Stomach smooth muscle (tissue), 2 donors: ENCODE measurements around the gene DBNL.

ENCODE experiments used
- H3K27ac ChIP-seq: one replicate; pipeline ENCODE4 v1.7.0; 2013; ENCODE audit warnings: mild to moderate bottlenecking, low read length, inconsistent platforms
- H3K27me3 ChIP-seq, 2 donors: one replicate each; pipeline ENCODE4 v1.7.0; 2013; ENCODE audit warnings: low read length in 2 of 2; ENCODE audit not compliant: insufficient read depth in 2 of 2, control insufficient read depth in 1 of 2
- H3K36me3 ChIP-seq, 2 donors: one replicate each; pipeline ENCODE4 v1.7.0; 2013; ENCODE audit warnings: low read length in 2 of 2; ENCODE audit not compliant: control insufficient read depth in 2 of 2, insufficient read depth in 2 of 2
- H3K4me1 ChIP-seq: one replicate; pipeline ENCODE4 v1.7.0; 2013; ENCODE audit warnings: low read length; ENCODE audit not compliant: control insufficient read depth, insufficient read depth
- H3K4me3 ChIP-seq, 2 donors: one replicate each; pipeline ENCODE4 v1.7.0; 2013; ENCODE audit warnings: low read length in 2 of 2
- H3K9ac ChIP-seq, 2 donors: one replicate each; pipeline ENCODE4 v1.7.0; 2013; ENCODE audit warnings: low read length in 2 of 2, mild to moderate bottlenecking in 1 of 2
- H3K9me3 ChIP-seq, 2 donors: one replicate each; pipeline ENCODE4 v1.7.0; 2013; ENCODE audit warnings: low read length in 2 of 2; ENCODE audit not compliant: control insufficient read depth in 2 of 2
- donor health status: healthy.
- donor health status: Pancreatic carcinoma.

The DBNL gene

DNA sequence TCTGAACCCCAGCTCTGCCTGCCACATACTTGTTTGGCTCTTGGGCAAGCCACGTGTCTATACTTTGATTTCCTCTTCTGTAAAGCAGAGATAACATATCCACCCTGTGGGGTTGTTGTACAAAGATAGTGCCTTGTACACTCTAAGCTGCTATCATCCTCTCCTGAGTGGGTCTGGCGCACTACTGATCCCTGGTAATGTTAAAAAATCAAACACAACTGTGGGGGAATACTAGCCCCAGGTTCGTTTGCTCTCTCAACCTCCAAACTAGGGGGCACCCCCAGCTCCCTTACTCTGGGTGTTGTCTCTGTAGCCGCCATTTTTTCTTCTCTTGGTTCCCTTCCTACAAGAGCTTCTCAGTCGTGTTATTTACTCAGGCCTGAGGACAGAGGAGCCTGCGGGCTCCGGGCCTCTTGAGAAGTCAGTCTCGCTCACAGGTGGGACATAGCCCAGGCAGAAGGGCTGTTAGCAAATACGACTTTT, 36.8 kb downstream of the DBNL start:
- Histone ChIP-seq H3K9me3 (no peaks in the 10 kb centered on the region), H3K27ac (no peak overlapping the region), H3K36me3 (peaks cover 27 to 32% of the 10 kb centered on the region in 2 donors), H3K9ac (peak overlapping the region; percentile 14 to 47), H3K4me1 (peaks cover 18% of the 10 kb centered on the region), H3K4me3 (peak overlapping the region in 1 of 2 donors; percentile 89), H3K27me3 (no peaks in the 10 kb centered on the region)

DNA sequence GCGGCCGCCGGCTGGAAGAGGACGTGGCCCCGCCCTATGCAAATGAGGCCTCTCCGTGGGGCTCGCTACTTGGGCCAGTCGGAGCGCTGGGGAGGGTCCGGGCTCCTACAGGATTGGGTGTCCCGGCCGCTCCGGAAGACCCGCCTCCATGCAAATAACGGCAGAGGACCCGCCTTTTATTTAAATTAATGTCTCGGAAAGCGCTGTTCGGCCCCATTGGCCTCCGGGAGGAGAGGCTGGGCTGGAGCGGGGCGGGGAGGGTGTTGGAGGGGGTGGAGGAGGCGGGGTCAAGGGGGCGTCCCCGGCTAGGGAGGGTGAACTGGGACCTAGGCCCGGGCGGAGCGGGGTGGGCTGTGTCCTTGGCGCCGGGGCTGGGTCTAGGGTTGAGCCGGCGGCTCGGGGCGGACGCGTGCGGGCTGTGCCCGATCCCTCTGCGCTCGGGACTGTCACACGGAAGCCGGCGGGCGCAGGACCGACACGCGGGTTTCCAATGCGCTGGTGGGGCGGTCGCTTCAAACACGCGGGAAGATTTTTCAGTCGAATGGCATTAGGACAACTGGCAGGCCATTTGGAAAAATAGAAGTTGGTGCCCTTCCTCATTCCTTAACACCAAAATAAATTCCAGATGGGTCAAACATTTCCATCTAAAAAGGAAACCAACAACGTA, 38.2 kb downstream of the DBNL start:
- H3K4me1 ChIP-seq, result peaks cover 20% of the 10 kb centered on the region
- peak overlapping the region; percentile 57 to 73 for H3K9ac ChIP-seq

GRCh38 chr7:44083796-44084195, 39.3 kb downstream of the DBNL start:
- no peak overlapping the region for H3K4me3 ChIP-seq
- H3K27ac ChIP-seq, result peak overlapping the region; percentile 41
- H3K36me3 ChIP-seq, result peaks cover 10 to 12% of the 10 kb centered on the region in 2 donors
- no peaks in the 10 kb centered on the region for H3K27me3 ChIP-seq
- no peaks in the 10 kb centered on the region for H3K9me3 ChIP-seq
- H3K4me1 ChIP-seq, result peaks cover 29% of the 10 kb centered on the region
- no peak overlapping the region for H3K9ac ChIP-seq

More for the DNA sequence above, 38.2 kb downstream of the DBNL start:
- peak overlapping the region; percentile 80 to 89 for H3K4me3 ChIP-seq
- H3K36me3 ChIP-seq, result peaks cover 14 to 21% of the 10 kb centered on the region in 2 donors
- no peaks in the 10 kb centered on the region for H3K27me3 ChIP-seq
- no peaks in the 10 kb centered on the region for H3K9me3 ChIP-seq
- peak overlapping the region; percentile 71 for H3K27ac ChIP-seq

GRCh38 chr7:44084701-44085100, 40.2 kb downstream of the DBNL start:
- no peak overlapping the region for H3K4me3 ChIP-seq
- no peaks in the 10 kb centered on the region for H3K27me3 ChIP-seq
- H3K27ac ChIP-seq, result peak overlapping the region; percentile 41
- no peak overlapping the region for H3K9ac ChIP-seq
- H3K9me3 ChIP-seq, result no peaks in the 10 kb centered on the region
- H3K4me1 ChIP-seq, result peaks cover 29% of the 10 kb centered on the region
- H3K36me3 ChIP-seq, result peaks cover 5 to 6% of the 10 kb centered on the region in 2 donors

- no peak overlapping the region for H3K4me3 ChIP-seq
- H3K27ac ChIP-seq, result no peak overlapping the region
- no peaks in the 10 kb centered on the region for H3K27me3 ChIP-seq
- H3K4me1 ChIP-seq, result peaks cover 36% of the 10 kb centered on the region
- H3K9ac ChIP-seq, result no peak overlapping the region
- H3K36me3 ChIP-seq, result peaks cover 0 to under 1% of the 10 kb centered on the region in 2 donors
- H3K9me3 ChIP-seq, result no peaks in the 10 kb centered on the region
Observed at GRCh38 chr7:44085546-44085945, 41.0 kb downstream of the DBNL start.

- H3K27ac ChIP-seq, result no peak overlapping the region
- H3K4me3 ChIP-seq, result no peak overlapping the region
- peaks cover 31% of the 10 kb centered on the region for H3K4me1 ChIP-seq
- no peak overlapping the region for H3K9ac ChIP-seq
- H3K9me3 ChIP-seq, result no peaks in the 10 kb centered on the region
- no peaks in the 10 kb centered on the region for H3K27me3 ChIP-seq
- H3K36me3 ChIP-seq, result no peaks in the 10 kb centered on the region
Observed at GRCh38 chr7:44086627-44087026, 42.1 kb downstream of the DBNL start.

DNA sequence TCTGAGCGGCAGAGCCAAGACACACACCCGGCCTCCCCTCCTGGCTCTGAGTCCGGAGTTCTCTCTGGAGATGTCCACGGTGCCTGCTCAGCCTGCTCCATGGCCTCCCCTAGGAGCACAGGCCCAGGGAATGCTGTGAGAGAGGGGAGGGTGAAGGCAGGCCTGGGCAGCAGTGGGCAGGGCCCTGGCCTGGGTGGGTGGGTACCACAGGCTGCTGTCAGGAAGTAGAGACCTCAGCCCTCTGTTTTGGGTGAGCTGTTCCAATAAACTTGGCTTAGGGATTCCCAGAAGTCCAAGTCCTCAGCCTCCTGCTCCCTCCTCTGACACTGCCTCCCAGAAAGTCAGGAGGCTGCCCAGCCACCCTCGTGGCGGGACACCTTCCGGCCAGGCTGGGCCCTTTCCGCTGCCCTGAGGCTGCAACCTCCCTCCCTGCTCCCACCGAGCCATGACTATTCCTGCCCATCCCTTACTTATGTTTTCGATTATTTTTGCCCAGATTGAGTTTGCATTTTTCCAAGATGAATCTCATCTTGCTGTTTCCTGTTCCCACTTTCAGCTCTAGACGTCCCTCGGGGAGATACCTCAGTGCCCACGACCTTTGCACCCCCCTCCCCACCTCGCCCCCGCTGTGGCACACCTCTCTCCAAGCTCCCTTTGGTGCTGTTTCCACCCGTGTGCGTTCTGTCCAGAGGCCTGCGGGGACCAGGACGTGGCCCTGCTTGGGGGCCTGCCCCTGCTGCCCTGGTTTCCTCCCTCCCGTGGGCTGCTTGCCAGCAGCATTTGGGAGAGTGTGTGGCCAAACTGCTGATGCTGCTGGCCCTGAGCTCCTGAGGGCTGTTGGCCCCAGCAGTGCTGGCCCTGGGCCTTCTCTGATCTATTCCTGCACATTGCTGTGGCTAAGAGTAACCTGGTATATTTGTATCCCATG, 43.7 kb downstream of the DBNL start:
- no peaks in the 10 kb centered on the region for H3K36me3 ChIP-seq
- H3K9ac ChIP-seq, result peak overlapping the region in 1 of 2 donors; percentile 27
- peak overlapping the region; percentile 62 for H3K27ac ChIP-seq
- H3K27me3 ChIP-seq, result no peaks in the 10 kb centered on the region
- H3K4me1 ChIP-seq, result peaks cover 27% of the 10 kb centered on the region
- H3K4me3 ChIP-seq, result no peak overlapping the region
- no peaks in the 10 kb centered on the region for H3K9me3 ChIP-seq

DNA sequence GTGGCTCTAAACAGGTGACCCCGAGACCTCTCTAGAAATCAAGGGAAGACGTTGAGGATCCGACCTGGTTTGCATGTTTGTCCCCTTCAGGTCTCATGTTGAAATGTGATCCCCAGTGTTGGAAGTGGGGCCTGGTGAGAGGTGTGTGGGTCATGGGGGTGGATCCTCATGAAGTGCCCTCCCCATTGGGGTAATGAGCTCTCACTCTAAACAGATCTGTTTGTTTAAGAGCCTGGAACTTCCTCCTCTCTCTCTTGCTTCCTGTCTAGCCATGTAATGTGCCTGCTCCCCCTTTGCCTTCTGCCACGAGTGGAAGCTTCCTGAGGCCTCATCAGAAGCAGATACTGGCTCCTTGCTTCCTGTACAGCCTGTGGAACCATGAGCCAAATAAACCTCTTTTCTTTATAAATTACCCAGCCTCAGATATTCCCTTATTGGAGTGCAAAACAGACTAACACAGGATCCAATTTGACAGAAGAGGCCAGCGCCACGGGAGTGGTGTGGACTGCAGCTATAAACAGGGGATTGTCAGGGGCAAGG, 48.7 kb downstream of the DBNL start:
- Histone ChIP-seq H3K9ac (no peak overlapping the region), H3K27me3 (no peaks in the 10 kb centered on the region), H3K4me3 (no peak overlapping the region), H3K27ac (no peak overlapping the region), H3K36me3 (no peaks in the 10 kb centered on the region), H3K9me3 (no peaks in the 10 kb centered on the region), H3K4me1 (peaks cover 19% of the 10 kb centered on the region)

DNA sequence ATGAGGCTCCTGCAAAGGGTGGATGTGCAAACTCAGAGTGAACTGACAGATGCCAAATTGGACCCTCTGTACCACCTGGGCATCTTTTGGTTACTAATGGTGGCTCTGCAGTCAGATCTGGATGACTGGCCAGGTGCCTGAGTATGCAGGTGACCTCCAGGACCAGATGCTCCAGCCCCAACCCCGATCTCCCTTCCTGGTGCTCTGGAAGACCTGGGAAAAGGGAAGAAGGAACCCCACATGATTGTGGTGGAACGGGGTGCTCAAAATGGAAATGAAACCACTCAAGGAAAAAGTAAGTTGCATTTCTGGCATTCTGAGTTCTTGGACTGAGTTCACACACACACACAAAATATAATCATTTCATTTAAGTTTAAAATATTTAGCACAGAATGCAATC, 49.9 kb downstream of the DBNL start:
- no peak overlapping the region for H3K27ac ChIP-seq
- H3K9ac ChIP-seq, result no peak overlapping the region
- no peak overlapping the region for H3K4me3 ChIP-seq
- H3K4me1 ChIP-seq, result peaks cover 12% of the 10 kb centered on the region
- H3K9me3 ChIP-seq, result no peaks in the 10 kb centered on the region
- H3K27me3 ChIP-seq, result no peaks in the 10 kb centered on the region
- H3K36me3 ChIP-seq, result no peaks in the 10 kb centered on the region

GRCh38 chr7:44094883-44095592, 50.5 kb downstream of the DBNL start:
- H3K4me1 ChIP-seq, result peaks cover 9% of the 10 kb centered on the region
- no peak overlapping the region for H3K9ac ChIP-seq
- no peak overlapping the region for H3K4me3 ChIP-seq
- no peak overlapping the region for H3K27ac ChIP-seq
- H3K36me3 ChIP-seq, result no peaks in the 10 kb centered on the region
- no peaks in the 10 kb centered on the region for H3K27me3 ChIP-seq
- no peaks in the 10 kb centered on the region for H3K9me3 ChIP-seq
